ENCODE data around the gene TPD52L1. TPM values are rescaled to one million over a fixed set of nuclear protein-coding genes. Genes with fewer than 3 reads are reported as not detected.

TPD52L1 gene
- total and polyA plus RNA-seq, 2 donors (not counting 3 experiments of a cell fraction or from before 2014, with no cell fraction given): 0.29 to 0.37 TPM

GRCh38 chr6:125217369-125217768 lies 63.8 kb downstream of the TPD52L1 start:
- intact Hi-C loops (cut with micrococcal nuclease) (no loop called here), dilution Hi-C loops (cut with MboI; ENCODE audit: extremely low pct_ligation_motif_present, low sequenced_read_pairs) (no loop called here)
- H3K9me1 ChIP-seq (replicated peaks; ENCODE audit: control insufficient read depth, extremely low read depth, insufficient read depth, low read length): no peaks in the 10 kb centered on the region
- H3K4me2 ChIP-seq (ENCODE audit: insufficient read depth, low read length): no peak overlapping the region
- ChIA-PET POLR2A (no interaction called here), CTCF (no interaction called here)
- H3K4me1 ChIP-seq (ENCODE audit: control insufficient read depth, extremely low read depth, insufficient read depth, low read length): no peaks in the 10 kb centered on the region
- H3K27ac ChIP-seq (ENCODE audit: insufficient read depth, low read depth, low read length): no peak overlapping the region
- no peaks in the 10 kb centered on the region for H3K79me2 ChIP-seq (ENCODE audit: control insufficient read depth, insufficient read depth, low read length)
- DNase-seq (ENCODE audit: low read depth, low spot score) (no peak), FAIRE-seq (no peak)
- no peaks in the 10 kb centered on the region for H3K27me3 ChIP-seq (ENCODE audit: control insufficient read depth in 2 of 2, insufficient read depth in 2 of 2, low read length in 2 of 2)
- TF ChIP-seq GATA2 (IDR thresholded peaks at IDR 0.05; ENCODE audit: insufficient read depth, insufficient read length, low read depth, low read length) (no peak), MYC (IDR thresholded peaks at IDR 0.05; ENCODE audit: low read depth, low read length) (no peak), POLR2AphosphoS5 (IDR thresholded peaks at IDR 0.05; ENCODE audit: insufficient read depth, low read depth, low read length) (no peak), POLR2A (IDR thresholded peaks at IDR 0.05; ENCODE audit: low read depth, low read length) (no peak), JUN (IDR thresholded peaks at IDR 0.05; ENCODE audit: borderline replicate concordance, insufficient read depth, insufficient read length, low read depth) (no peak), EZH2 (IDR thresholded peaks at IDR 0.05; ENCODE audit: borderline replicate concordance, low read depth, low read length, severe bottlenecking) (no peak), FOS (IDR thresholded peaks at IDR 0.05; ENCODE audit: borderline replicate concordance, insufficient read depth, low read length) (no peak), MAX (IDR thresholded peaks at IDR 0.05; ENCODE audit: insufficient read depth, insufficient read length) (no peak)
- TF ChIP-seq, protein P1, sequence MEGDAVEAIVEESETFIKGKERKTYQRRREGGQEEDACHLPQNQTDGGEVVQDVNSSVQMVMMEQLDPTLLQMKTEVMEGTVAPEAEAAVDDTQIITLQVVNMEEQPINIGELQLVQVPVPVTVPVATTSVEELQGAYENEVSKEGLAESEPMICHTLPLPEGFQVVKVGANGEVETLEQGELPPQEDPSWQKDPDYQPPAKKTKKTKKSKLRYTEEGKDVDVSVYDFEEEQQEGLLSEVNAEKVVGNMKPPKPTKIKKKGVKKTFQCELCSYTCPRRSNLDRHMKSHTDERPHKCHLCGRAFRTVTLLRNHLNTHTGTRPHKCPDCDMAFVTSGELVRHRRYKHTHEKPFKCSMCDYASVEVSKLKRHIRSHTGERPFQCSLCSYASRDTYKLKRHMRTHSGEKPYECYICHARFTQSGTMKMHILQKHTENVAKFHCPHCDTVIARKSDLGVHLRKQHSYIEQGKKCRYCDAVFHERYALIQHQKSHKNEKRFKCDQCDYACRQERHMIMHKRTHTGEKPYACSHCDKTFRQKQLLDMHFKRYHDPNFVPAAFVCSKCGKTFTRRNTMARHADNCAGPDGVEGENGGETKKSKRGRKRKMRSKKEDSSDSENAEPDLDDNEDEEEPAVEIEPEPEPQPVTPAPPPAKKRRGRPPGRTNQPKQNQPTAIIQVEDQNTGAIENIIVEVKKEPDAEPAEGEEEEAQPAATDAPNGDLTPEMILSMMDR (IDR thresholded peaks at IDR 0.05; ENCODE audit: extremely low read depth in 1 of 2, insufficient read depth in 1 of 2, low read depth in 1 of 2, low read length in 2 of 2): no peak
- no TSS peak for BruUV-seq (replicated peaks)
- no peak overlapping the region for H2AFZ ChIP-seq (ENCODE audit: low read depth, low read length)
- no peak overlapping the region for H3K9ac ChIP-seq (replicated peaks; ENCODE audit: extremely low read depth, insufficient read depth, low read length)
- no peaks in the 10 kb centered on the region for H3K9me3 ChIP-seq (replicated peaks; ENCODE audit: control insufficient read depth, insufficient read depth, low read length)
- H4K20me1 ChIP-seq (replicated peaks; ENCODE audit: control insufficient read depth, extremely low read depth, insufficient read depth, low read length): no peaks in the 10 kb centered on the region
- H3K4me3 ChIP-seq (replicated peaks in 1 of 3; ENCODE audit: insufficient read depth in 1 of 3, low read depth in 1 of 3, low read length in 3 of 3): no peak overlapping the region
- no peaks in the 10 kb centered on the region for H3K36me3 ChIP-seq (ENCODE audit: control insufficient read depth in 2 of 2, extremely low read depth in 1 of 2, insufficient read depth in 2 of 2, low read length in 2 of 2)

Measured in endothelial cell of umbilical vein (primary cell).